Measurements from ENCODE around the gene SPTAN1.

- TF ChIP-seq, protein P1, sequence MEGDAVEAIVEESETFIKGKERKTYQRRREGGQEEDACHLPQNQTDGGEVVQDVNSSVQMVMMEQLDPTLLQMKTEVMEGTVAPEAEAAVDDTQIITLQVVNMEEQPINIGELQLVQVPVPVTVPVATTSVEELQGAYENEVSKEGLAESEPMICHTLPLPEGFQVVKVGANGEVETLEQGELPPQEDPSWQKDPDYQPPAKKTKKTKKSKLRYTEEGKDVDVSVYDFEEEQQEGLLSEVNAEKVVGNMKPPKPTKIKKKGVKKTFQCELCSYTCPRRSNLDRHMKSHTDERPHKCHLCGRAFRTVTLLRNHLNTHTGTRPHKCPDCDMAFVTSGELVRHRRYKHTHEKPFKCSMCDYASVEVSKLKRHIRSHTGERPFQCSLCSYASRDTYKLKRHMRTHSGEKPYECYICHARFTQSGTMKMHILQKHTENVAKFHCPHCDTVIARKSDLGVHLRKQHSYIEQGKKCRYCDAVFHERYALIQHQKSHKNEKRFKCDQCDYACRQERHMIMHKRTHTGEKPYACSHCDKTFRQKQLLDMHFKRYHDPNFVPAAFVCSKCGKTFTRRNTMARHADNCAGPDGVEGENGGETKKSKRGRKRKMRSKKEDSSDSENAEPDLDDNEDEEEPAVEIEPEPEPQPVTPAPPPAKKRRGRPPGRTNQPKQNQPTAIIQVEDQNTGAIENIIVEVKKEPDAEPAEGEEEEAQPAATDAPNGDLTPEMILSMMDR (IDR thresholded peaks at IDR 0.05): no peak
- TF ChIP-seq POLR2A (IDR thresholded peaks at IDR 0.05) (no peak), EP300 (IDR thresholded peaks at IDR 0.05; ENCODE audit: low read depth) (no peak), POLR2AphosphoS5 (IDR thresholded peaks at IDR 0.05) (no peak)
These were observed 79.2 kb downstream of the SPTAN1 start for GRCh38 chr9:128631636-128632035.
